HepG2 (cell line): ENCODE measurements around the gene ZNF148. TPM values are rescaled to one million over a fixed set of nuclear protein-coding genes. Genes with fewer than 3 reads are reported as not detected.

ENCODE experiments used
- ATAC-seq: fragments of 200-7000 bp; cut with Tn5 transposase; 3 replicates; pipeline ENCODE4 v1.9.1; 2020; ENCODE audit warnings: mild to moderate bottlenecking, moderate library complexity
- BruUV-seq: library from RNA; stranded (reverse); fragments of 400-500 nt; replicated peaks from 2 replicates; lab custom pipeline; 2021; lab: Mats Ljungman, UMichigan
- CTCF ChIA-PET: fragments of 300-600 bp; formaldehyde crosslinking; extraction: SDS; loops from one replicate; lab custom pipeline; 2021; ENCODE audit warnings: low total read pairs, inconsistent platforms, low intra/inter-chr PET ratio; lab: Yijun Ruan, JAX
- POLR2A ChIA-PET: fragments of 350-600 bp; sonication (Branson Sonifier 250); formaldehyde crosslinking; loops from one replicate; lab custom pipeline; 2020; ENCODE audit warnings: antibody characterized with exemption, inconsistent platforms; lab: Yijun Ruan, JAX
- DNase-seq: peaks from one replicate; pipeline ENCODE4 v3.0.0-alpha.2; 2015; ENCODE audit warnings: low spot score
- FAIRE-seq: peaks from 3 replicates; lab custom pipeline; 2011; peaks lifted over from hg19 to GRCh38; lab: Jason Lieb, UNC
- H2AFZ ChIP-seq: one replicate; pipeline ENCODE4 v1.6.1; 2011; ENCODE audit warnings: low read length, inconsistent platforms
- H3K27ac ChIP-seq: fragments of 300-600 bp; 3 replicates; pipeline ENCODE4 v1.8.0; 2011; ENCODE audit warnings: mixed run types, mild to moderate bottlenecking, mixed read lengths, low read length, inconsistent platforms; ENCODE audit not compliant: insufficient read depth; ENCODE audit errors: extremely low read length
- H3K27me3 ChIP-seq, 2 experiments: fragments of 200-600 bp in 1 of 2; 2 replicates in 1 of 2; 3 replicates in 1 of 2; pipeline versions ENCODE4 v1.6.0 to v1.8.0; 2011; ENCODE audit warnings: low read length in 2 of 2, mild to moderate bottlenecking in 2 of 2, moderate library complexity in 2 of 2, inconsistent platforms in 1 of 2; ENCODE audit not compliant: insufficient read depth in 2 of 2, control insufficient read depth in 1 of 2
- H3K36me3 ChIP-seq, 2 experiments: fragments of 200-600 bp in 1 of 2; replicated peaks in 1 of 2; 2 replicates in 1 of 2; 3 replicates in 1 of 2; pipeline versions ENCODE4 v1.5.1 to v1.8.0; 2011; ENCODE audit warnings: low read length in 2 of 2, inconsistent platforms in 1 of 2; ENCODE audit not compliant: insufficient read depth in 2 of 2, control insufficient read depth in 1 of 2
- H3K4me1 ChIP-seq: 2 replicates; pipeline ENCODE4 v1.5.1; 2012; ENCODE audit warnings: low read length, inconsistent platforms; ENCODE audit not compliant: insufficient read depth
- H3K4me2 ChIP-seq: 2 replicates; pipeline ENCODE4 v1.6.0; 2011; ENCODE audit warnings: low read depth, low read length, inconsistent platforms
- H3K4me3 ChIP-seq, 3 experiments: fragments of 200-600 bp in 1 of 3; sonication (generic), shearing (Covaris generic) in 1 of 3; replicated peaks in 1 of 3; 2 replicates each; pipeline ENCODE4 v1.5.1; 2011 to 2016; ENCODE audit warnings: low read length in 3 of 3, inconsistent platforms in 2 of 3, low read depth in 2 of 3, mild to moderate bottlenecking in 2 of 3, control low read depth in 1 of 3, mixed read lengths in 1 of 3; ENCODE audit not compliant: insufficient read depth in 1 of 3
- H3K79me2 ChIP-seq: one replicate; pipeline ENCODE4 v1.6.1; 2011; ENCODE audit warnings: low read length, inconsistent platforms; ENCODE audit not compliant: insufficient read depth
- H3K9ac ChIP-seq: 2 replicates; pipeline ENCODE4 v1.6.0; 2011; ENCODE audit warnings: mild to moderate bottlenecking, low read depth, low read length, inconsistent platforms; ENCODE audit not compliant: insufficient read depth
- H3K9me3 ChIP-seq: 2 replicates; pipeline ENCODE4 v1.5.1; 2012; ENCODE audit warnings: mild to moderate bottlenecking, low read length
- H4K20me1 ChIP-seq: 2 replicates; pipeline ENCODE4 v1.6.0; 2011; ENCODE audit warnings: inconsistent platforms, mild to moderate bottlenecking, low read length, moderate library complexity; ENCODE audit not compliant: insufficient read depth
- AKNA ChIP-seq: sonication (generic); formaldehyde crosslinking; IDR thresholded peaks from 2 replicates; pipeline ENCODE4 v1.4.0; 2020; ENCODE audit warnings: missing genetic modification reagents, borderline replicate concordance
- CHD4 ChIP-seq: fragments of 200-600 bp; sonication (generic); IDR thresholded peaks from 2 replicates; pipeline ENCODE4 v1.7.0; 2017; ENCODE audit warnings: mild to moderate bottlenecking, low read length, borderline replicate concordance
- FUBP1 ChIP-seq: sonication (generic); formaldehyde crosslinking; IDR thresholded peaks from 2 replicates; pipeline ENCODE4 v1.5.1; 2020; ENCODE audit warnings: missing genetic modification reagents, mild to moderate bottlenecking, borderline replicate concordance
- GZF1 ChIP-seq: sonication (generic); formaldehyde crosslinking; IDR thresholded peaks from 2 replicates; pipeline ENCODE4 v1.5.1; 2020; ENCODE audit warnings: mild to moderate bottlenecking, missing genetic modification reagents
- MXD4 ChIP-seq: IDR thresholded peaks from 2 replicates; pipeline ENCODE4 v1.6.1; 2016; ENCODE audit warnings: mild to moderate bottlenecking, missing biosample characterization, missing genetic modification reagents
- THAP9 ChIP-seq: sonication (generic); formaldehyde crosslinking; IDR thresholded peaks from 2 replicates; pipeline ENCODE4; 2020; ENCODE audit warnings: missing genetic modification reagents, mild to moderate bottlenecking, borderline replicate concordance
- ZFP1 ChIP-seq: IDR thresholded peaks from 2 replicates; pipeline ENCODE4 v1.6.1; 2016
- ZNF619 ChIP-seq: sonication (generic); formaldehyde crosslinking; IDR thresholded peaks from 2 replicates; pipeline ENCODE4 v1.4.0; 2020; ENCODE audit warnings: mild to moderate bottlenecking, missing genetic modification reagents
- ZNF766 ChIP-seq: sonication (generic); formaldehyde crosslinking; IDR thresholded peaks from 2 replicates; pipeline ENCODE4 v1.5.0; 2020; ENCODE audit warnings: missing genetic modification reagents, borderline replicate concordance
- ZNF883 ChIP-seq: sonication (generic); formaldehyde crosslinking; IDR thresholded peaks from 2 replicates; pipeline ENCODE4 v1.5.1; 2020; ENCODE audit warnings: mild to moderate bottlenecking, missing genetic modification reagents; ENCODE audit errors: not compliant biosample characterization
- in situ Hi-C: cut with HindIII; loops from 2 replicates; pipeline ENCODE4 v1.10.0; 2017; ENCODE audit warnings: low pct_unique_long_range_greater_than_20kb; ENCODE audit not compliant: extremely low pct_ligation_motif_present
- intact Hi-C: fragments of 100-400 bp; cut with micrococcal nuclease; formaldehyde crosslinking; loops from one replicate; pipeline ENCODE4 v1.10.0; 2022; ENCODE audit not compliant: unreplicated experiment
- polyA plus RNA-seq, 8 experiments: library from polyadenylated mRNA; depleted of rRNA in 3 of 8; stranded (reverse) in 7 of 8; unstranded in 1 of 8; fragments of >200 nt; fragmentation: Illumina TruSeq in 4 of 8; extraction: Trizol in 4 of 8; gene quantifications; 2 replicates each; pipeline versions ENCODE4 v1.2.1 to v1.2.3, GENCODE V29; 2011 to 2016; ENCODE audit warnings: low read depth in 4 of 8, missing spikeins in 1 of 8, mixed read lengths in 1 of 8; ENCODE audit not compliant: insufficient read depth in 1 of 8
- total RNA-seq, 5 experiments: library from RNA; depleted of rRNA; stranded (reverse); fragments of >200 nt; fragmentation: Illumina TruSeq; extraction: Trizol; gene quantifications; 2 replicates each; pipeline ENCODE4 v1.2.3, GENCODE V29; 2016; ENCODE audit warnings: low read depth in 1 of 5

The ZNF148 gene
- total and polyA plus RNA-seq, 2 of the 13 experiments (the other 11 are each of a cell fraction or from before 2014, with no cell fraction given) = 10.6 to 36.1 TPM

GRCh38 chr3:125256675-125257074, 118.5 kb downstream of the ZNF148 start:
- no peak overlapping the region for H3K27ac ChIP-seq
- no TSS peak for BruUV-seq
- no peaks in the 10 kb centered on the region for H3K9me3 ChIP-seq
- TF ChIP-seq MXD4 (no peak), AKNA (CRISPR knock-in tag) (no peak), ZNF883 (no peak), FUBP1 (no peak), ZNF766 (CRISPR knock-in tag) (no peak), CHD4 (no peak), THAP9 (no peak), ZFP1 (CRISPR knock-in tag) (no peak), ZNF619 (CRISPR knock-in tag) (no peak), GZF1 (no peak)
- no peaks in the 10 kb centered on the region for H3K79me2 ChIP-seq
- POLR2A ChIA-PET = no interaction called here
- no peaks in the 10 kb centered on the region for H3K4me1 ChIP-seq
- DNase-seq (no peak), ATAC-seq (no peak), FAIRE-seq (no peak)
- H3K9ac ChIP-seq = no peak overlapping the region
- intact Hi-C loops = no loop called here
- H3K4me3 ChIP-seq = no peak overlapping the region
- H3K36me3 ChIP-seq = peaks cover 2 to 3% of the 10 kb centered on the region in 2 experiments; a peak in 1 of 5 replicates
- in situ Hi-C loops = no loop called here
- H3K4me2 ChIP-seq = no peak overlapping the region
- H2AFZ ChIP-seq = no peak overlapping the region
- no peaks in the 10 kb centered on the region for H3K27me3 ChIP-seq
- H4K20me1 ChIP-seq = no peaks in the 10 kb centered on the region
- CTCF ChIA-PET = no interaction called here
